ENCODE measurements around the gene ZMYM3.

- TF ChIP-seq CTCF (IDR thresholded peaks at IDR 0.05; ENCODE audit: poor library complexity) (no peak), EZH2 (IDR thresholded peaks at IDR 0.05; ENCODE audit: borderline replicate concordance) (no peak), EZH2phosphoT487 (IDR thresholded peaks at IDR 0.05; ENCODE audit: low read depth, severe bottlenecking, unreplicated experiment) (no peak)
These were observed 47.4 kb upstream of the ZMYM3 start, which contains the start of gene ITGB1BP2 for GRCh38 chrX:71301195-71301924.

All from hepatocyte (in vitro differentiated cells).